ENCODE results near the gene C2CD4D. TPM values are rescaled to one million over a fixed set of nuclear protein-coding genes. Genes with fewer than 3 reads are reported as not detected.

The C2CD4D gene
- total RNA-seq, 1 donor from 2014 or later, result 0.65 TPM

- TF ChIP-seq CTCF (IDR thresholded peaks at IDR 0.05; ENCODE audit: unreplicated experiment), result no peak
- Mint-ChIP-seq H3K4me3 (no peak overlapping the region), H3K27ac (no peak overlapping the region), H3K4me1 (peaks cover 10% of the 10 kb centered on the region), H3K27me3 (ENCODE audit: low read depth) (peaks cover 14% of the 10 kb centered on the region), H3K36me3 (no peaks in the 10 kb centered on the region), H3K9me3 (no peaks in the 10 kb centered on the region)
- no peak for DNase-seq (ENCODE audit: low spot score in 2 of 2, unreplicated experiment in 2 of 2)
Measured at GRCh38 chr1:151825751-151826660, 13.6 kb downstream of the C2CD4D start.

- Mint-ChIP-seq H3K36me3 (no peaks in the 10 kb centered on the region), H3K4me1 (peaks cover 10% of the 10 kb centered on the region), H3K4me3 (no peak overlapping the region), H3K9me3 (no peaks in the 10 kb centered on the region), H3K27me3 (ENCODE audit: low read depth) (peaks cover 14% of the 10 kb centered on the region), H3K27ac (no peak overlapping the region)
- no peak for TF ChIP-seq CTCF (IDR thresholded peaks at IDR 0.05; ENCODE audit: unreplicated experiment)
- DNase-seq (ENCODE audit: low spot score in 2 of 2, unreplicated experiment in 2 of 2), result no peak
Measured at GRCh38 chr1:151825204-151825603, 14.4 kb downstream of the C2CD4D start.

GRCh38 chr1:151823175-151823574 is 16.4 kb downstream of the C2CD4D start:
- Mint-ChIP-seq H3K4me3 (no peak overlapping the region), H3K27me3 (ENCODE audit: low read depth) (peaks cover 17% of the 10 kb centered on the region), H3K4me1 (no peaks in the 10 kb centered on the region), H3K36me3 (no peaks in the 10 kb centered on the region), H3K9me3 (no peaks in the 10 kb centered on the region), H3K27ac (no peak overlapping the region)
- TF ChIP-seq CTCF (IDR thresholded peaks at IDR 0.05; ENCODE audit: unreplicated experiment), result no peak
- DNase-seq (ENCODE audit: low spot score in 2 of 2, unreplicated experiment in 2 of 2), result no peak

- H3K4me3 Mint-ChIP-seq, result no peak overlapping the region
- H3K9me3 Mint-ChIP-seq, result no peaks in the 10 kb centered on the region
- no peaks in the 10 kb centered on the region for H3K4me1 Mint-ChIP-seq
- peaks cover 17% of the 10 kb centered on the region for H3K27me3 Mint-ChIP-seq (ENCODE audit: low read depth)
- no peak for DNase-seq (ENCODE audit: low spot score in 2 of 2, unreplicated experiment in 2 of 2)
- no peaks in the 10 kb centered on the region for H3K36me3 Mint-ChIP-seq
- TF ChIP-seq CTCF (IDR thresholded peaks at IDR 0.05; ENCODE audit: unreplicated experiment), result no peak
- H3K27ac Mint-ChIP-seq, result no peak overlapping the region
Measured at GRCh38 chr1:151822404-151822803, 17.2 kb downstream of the C2CD4D start.

- no peaks in the 10 kb centered on the region for H3K36me3 Mint-ChIP-seq
- H3K27ac Mint-ChIP-seq, result no peak overlapping the region
- H3K4me3 Mint-ChIP-seq, result no peak overlapping the region
- H3K27me3 Mint-ChIP-seq (ENCODE audit: low read depth), result peaks cover 14% of the 10 kb centered on the region
- no peak for TF ChIP-seq CTCF (IDR thresholded peaks at IDR 0.05; ENCODE audit: unreplicated experiment)
- no peak for DNase-seq (ENCODE audit: low spot score in 2 of 2, unreplicated experiment in 2 of 2)
- H3K4me1 Mint-ChIP-seq, result no peaks in the 10 kb centered on the region
- H3K9me3 Mint-ChIP-seq, result no peaks in the 10 kb centered on the region
Measured at GRCh38 chr1:151820940-151821339, 18.7 kb downstream of the C2CD4D start.

Data from mesothelial cell of epicardium (in vitro differentiated cells).